Spleen (tissue), 11 donors: ENCODE measurements around the gene MYO5B. TPM values are rescaled to one million over a fixed set of nuclear protein-coding genes. Genes with fewer than 3 reads are reported as not detected.

Source experiments
- DNase-seq: peaks from one replicate; pipeline ENCODE4 v3.0.0-alpha.2; 2020
- H3K27ac ChIP-seq, 8 donors: fragments of 200-600 bp; sonication (generic) in 7 of 8; 1 replicate in 4 of 8; 2 replicates in 4 of 8; pipeline versions ENCODE4 v1.5.0 to v1.8.0; 2016 to 2021; ENCODE audit warnings: inconsistent platforms in 4 of 8, mild to moderate bottlenecking in 4 of 8, moderate library complexity in 1 of 8
- H3K27me3 ChIP-seq, 7 donors: fragments of 200-600 bp; sonication (generic) in 6 of 7; replicated peaks in 1 of 7; 1 replicate in 4 of 7; 2 replicates in 3 of 7; pipeline versions ENCODE4 v1.5.0 to v1.8.0; 2016 to 2021; ENCODE audit warnings: inconsistent platforms in 3 of 7, mild to moderate bottlenecking in 1 of 7
- H3K36me3 ChIP-seq, 6 donors: fragments of 200-600 bp; sonication (generic) in 5 of 6; 1 replicate in 4 of 6; 2 replicates in 2 of 6; pipeline versions ENCODE4 v1.5.0 to v1.8.0; 2016 to 2021; ENCODE audit warnings: inconsistent platforms in 2 of 6
- H3K4me1 ChIP-seq, 6 donors: fragments of 200-600 bp; sonication (generic) in 5 of 6; 1 replicate in 3 of 6; 2 replicates in 3 of 6; pipeline versions ENCODE4 v1.5.0 to v1.8.0; 2016 to 2021; ENCODE audit warnings: inconsistent platforms in 3 of 6
- H3K4me3 ChIP-seq, 8 donors: fragments of 200-600 bp; sonication (generic) in 7 of 8; 1 replicate in 4 of 8; 2 replicates in 4 of 8; pipeline versions ENCODE4 v1.5.0 to v1.8.0; 2016 to 2021; ENCODE audit warnings: inconsistent platforms in 4 of 8, mild to moderate bottlenecking in 4 of 8, moderate library complexity in 2 of 8
- H3K9me3 ChIP-seq, 8 donors: fragments of 200-600 bp; sonication (generic) in 7 of 8; 1 replicate in 4 of 8; 2 replicates in 4 of 8; pipeline versions ENCODE4 v1.5.0 to v1.8.0; 2016 to 2021; ENCODE audit warnings: inconsistent platforms in 4 of 8
- POLR2A ChIP-seq, 3 donors: fragments of 450-650 bp; IDR thresholded peaks; one replicate each; pipeline ENCODE4 v1.5.1; 2017; ENCODE audit warnings: antibody characterized with exemption in 3 of 3, mild to moderate bottlenecking in 1 of 3
- POLR2AphosphoS5 ChIP-seq, 3 donors: sonication (generic); formaldehyde crosslinking; IDR thresholded peaks; one replicate each; pipeline ENCODE4 v1.5.1; 2017; ENCODE audit warnings: antibody characterized with exemption in 3 of 3
- WGBS, 5 donors: extraction: QIAGEN DNeasy Blood & Tissue Kit in 3 of 5; methylation state at CpG; one replicate each; pipeline versions ENCODE4 v1.1.5 to v1.1.7; 2013 to 2018; 5-methylcytosine and 5-hydroxymethylcytosine counted together
- intact Hi-C: fragments of 100-400 bp; cut with DNase I; formaldehyde crosslinking; loops from one replicate; pipeline ENCODE4 v1.15.0; 2023; ENCODE audit warnings: low total_unique reads
- polyA plus RNA-seq, 3 donors: library from polyadenylated mRNA; stranded (reverse); fragments of 200-250 nt; gene quantifications; one replicate each; pipeline ENCODE4 v1.2.1, GENCODE V29; 2013
- total RNA-seq, 7 donors: library from RNA; depleted of rRNA in 3 of 7; stranded (reverse); fragments of >200 nt in 3 of 7; fragmentation: NEBNext Ultra II Directional in 4 of 7; extraction: Animal tissue kit (Norgen Biotek cat#: 25700) in 4 of 7; gene quantifications; one replicate each; pipeline versions ENCODE4 v1.1.0 to v1.2.1, GENCODE V29; 2016 to 2021
- TF ChIP-seq, protein P1 (sequence below), 11 experiments: fragments of 200-600 bp in 7 of 11; fragments of 450-650 bp in 4 of 11; sonication (generic) in 4 of 11; IDR thresholded peaks in 8 of 11; conservative IDR thresholded peaks in 3 of 11; 1 replicate in 7 of 11; 2 replicates in 4 of 11; pipeline versions ENCODE4 v1.4.0 to v1.8.0; 2016 to 2021; ENCODE audit warnings: antibody characterized with exemption in 11 of 11, inconsistent platforms in 4 of 11, mild to moderate bottlenecking in 1 of 11
- donor health status: healthy with polysubstance abuse.
- donor health status: DM: no; HTN: no; CAD: no; lungs with moderate emphysema.
- donor health status: DM: no; HTN: no; CAD: no.
- donor health status: Bipolar disorder and iron deficiency.
- donor health status: healthy.
- donor health status: DM: no; HTN: no; CAD: no.
- donor health status: DM: yes; HTN: yes; CAD: no.

The MYO5B gene
- total and polyA plus RNA-seq, 10 donors, result 0.74 to 6.0 (median 2.4) TPM

DNA sequence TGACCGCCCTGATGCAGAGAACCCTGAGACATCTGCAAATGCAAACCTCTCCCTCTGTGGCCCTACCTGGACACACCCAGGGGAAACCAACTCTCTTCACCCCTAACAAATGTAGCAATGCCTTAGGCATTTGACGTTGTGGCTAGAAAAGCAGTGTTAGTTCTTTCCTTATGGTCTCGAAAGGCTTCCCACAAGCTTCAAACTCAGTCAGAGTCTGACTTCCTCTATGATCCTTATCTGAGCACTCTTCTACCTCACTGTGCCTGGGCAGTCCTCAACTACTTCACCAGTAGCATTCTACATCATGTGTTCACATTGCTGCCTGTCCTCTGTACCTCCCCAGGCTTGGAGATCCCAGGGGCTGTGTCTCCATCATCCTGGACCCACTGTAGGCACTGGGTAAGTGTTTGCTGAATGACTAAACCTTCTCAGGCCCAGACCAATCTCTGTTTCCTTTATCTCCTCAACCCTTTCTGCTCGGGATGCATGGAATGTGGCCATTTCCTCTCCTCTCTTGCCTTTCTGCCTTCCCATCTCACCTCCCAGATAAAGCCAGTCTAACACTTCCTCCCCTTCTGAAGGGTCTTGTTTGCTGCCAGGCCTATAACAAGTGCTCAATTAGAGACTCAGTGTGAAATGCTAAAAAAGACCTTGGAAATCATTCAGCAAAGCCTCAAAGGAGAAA, 289.9 kb downstream of the MYO5B start:
- peaks cover 0 to 13% (median 0%) of the 10 kb centered on the region in 6 donors for H3K36me3 ChIP-seq
- intact Hi-C loops, result no loop called here
- WGBS, 5 donors, result 30 to 51% (median 43%) methylated on average over 4 of the region's 4 CpGs
- no peaks in the 10 kb centered on the region for H3K4me1 ChIP-seq
- TF ChIP-seq POLR2AphosphoS5 (IDR thresholded peaks at IDR 0.05) (no peak), POLR2A (IDR thresholded peaks at IDR 0.05) (no peak)
- TF ChIP-seq, protein P1, sequence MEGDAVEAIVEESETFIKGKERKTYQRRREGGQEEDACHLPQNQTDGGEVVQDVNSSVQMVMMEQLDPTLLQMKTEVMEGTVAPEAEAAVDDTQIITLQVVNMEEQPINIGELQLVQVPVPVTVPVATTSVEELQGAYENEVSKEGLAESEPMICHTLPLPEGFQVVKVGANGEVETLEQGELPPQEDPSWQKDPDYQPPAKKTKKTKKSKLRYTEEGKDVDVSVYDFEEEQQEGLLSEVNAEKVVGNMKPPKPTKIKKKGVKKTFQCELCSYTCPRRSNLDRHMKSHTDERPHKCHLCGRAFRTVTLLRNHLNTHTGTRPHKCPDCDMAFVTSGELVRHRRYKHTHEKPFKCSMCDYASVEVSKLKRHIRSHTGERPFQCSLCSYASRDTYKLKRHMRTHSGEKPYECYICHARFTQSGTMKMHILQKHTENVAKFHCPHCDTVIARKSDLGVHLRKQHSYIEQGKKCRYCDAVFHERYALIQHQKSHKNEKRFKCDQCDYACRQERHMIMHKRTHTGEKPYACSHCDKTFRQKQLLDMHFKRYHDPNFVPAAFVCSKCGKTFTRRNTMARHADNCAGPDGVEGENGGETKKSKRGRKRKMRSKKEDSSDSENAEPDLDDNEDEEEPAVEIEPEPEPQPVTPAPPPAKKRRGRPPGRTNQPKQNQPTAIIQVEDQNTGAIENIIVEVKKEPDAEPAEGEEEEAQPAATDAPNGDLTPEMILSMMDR (IDR thresholded peaks at IDR 0.05 in 8 of 11, conservative IDR thresholded peaks at IDR 0.05 in 3 of 11), result no peak
- no peak overlapping the region for H3K27ac ChIP-seq
- H3K27me3 ChIP-seq, result no peaks in the 10 kb centered on the region
- no peaks in the 10 kb centered on the region for H3K9me3 ChIP-seq
- DNase-seq, result no peak
- H3K4me3 ChIP-seq, result no peak overlapping the region

DNA sequence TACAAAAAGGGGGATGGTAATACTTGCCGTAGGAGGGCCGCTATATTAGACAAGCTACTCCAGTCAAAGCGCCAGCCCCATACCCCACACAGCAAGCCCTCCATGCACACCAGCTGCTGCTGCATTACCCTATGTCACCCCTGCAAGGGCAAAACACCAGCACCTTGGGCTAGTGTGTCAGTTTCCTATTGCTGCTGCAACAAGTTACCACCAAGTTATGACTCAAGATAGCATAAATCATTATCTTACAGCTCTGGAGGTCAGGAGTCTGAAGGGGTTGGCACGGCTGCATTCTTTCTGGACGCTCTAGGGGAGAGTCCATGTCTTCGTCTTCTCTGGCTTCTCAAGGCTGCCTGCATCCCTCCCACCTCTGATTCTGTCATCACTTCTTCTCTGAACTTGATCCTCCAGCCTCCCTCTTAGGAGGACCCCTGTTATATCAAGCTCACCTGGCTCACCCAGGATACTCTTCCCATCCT, 293.0 kb downstream of the MYO5B start:
- H3K4me3 ChIP-seq, result no peak overlapping the region
- 86 to 93% (median 89%) methylated on average over 6 of the region's 6 CpGs for WGBS, 5 donors
- DNase-seq, result no peak

GRCh38 chr18:49899657-49900330, 295.2 kb downstream of the MYO5B start:
- H3K4me1 ChIP-seq, result no peaks in the 10 kb centered on the region
- TF ChIP-seq, protein P1 (IDR thresholded peaks at IDR 0.05 in 8 of 11, conservative IDR thresholded peaks at IDR 0.05 in 3 of 11), result no peak
- TF ChIP-seq POLR2AphosphoS5 (IDR thresholded peaks at IDR 0.05) (no peak), POLR2A (IDR thresholded peaks at IDR 0.05) (no peak)
- 68 to 78% (median 76%) methylated on average over 5 of the region's 5 CpGs for WGBS, 5 donors
- intact Hi-C loops, result no loop called here
- no peaks in the 10 kb centered on the region for H3K9me3 ChIP-seq
- DNase-seq, result no peak
- peaks cover 0 to 13% (median 0%) of the 10 kb centered on the region in 6 donors for H3K36me3 ChIP-seq
- H3K27me3 ChIP-seq, result no peaks in the 10 kb centered on the region
- H3K27ac ChIP-seq, result no peak overlapping the region
- H3K4me3 ChIP-seq, result no peak overlapping the region

More for the DNA sequence above, 293.0 kb downstream of the MYO5B start:
- Histone ChIP-seq H3K27me3 (no peaks in the 10 kb centered on the region), H3K9me3 (no peaks in the 10 kb centered on the region), H3K4me1 (no peaks in the 10 kb centered on the region), H3K27ac (no peak overlapping the region), H3K36me3 (peaks cover 0 to 13% (median 0%) of the 10 kb centered on the region in 6 donors)
- TF ChIP-seq, protein P1 (IDR thresholded peaks at IDR 0.05 in 8 of 11, conservative IDR thresholded peaks at IDR 0.05 in 3 of 11), result no peak
- TF ChIP-seq POLR2A (IDR thresholded peaks at IDR 0.05) (no peak), POLR2AphosphoS5 (IDR thresholded peaks at IDR 0.05) (no peak)
- intact Hi-C loops, result no loop called here

GRCh38 chr18:49898421-49898820, 296.5 kb downstream of the MYO5B start:
- WGBS, 5 donors, result 48 to 54% (median 49%) methylated on average over 7 of the region's 7 CpGs
- Histone ChIP-seq H3K27ac (no peak overlapping the region), H3K9me3 (no peaks in the 10 kb centered on the region), H3K4me3 (no peak overlapping the region), H3K27me3 (no peaks in the 10 kb centered on the region), H3K36me3 (peaks cover 0 to 13% (median 0%) of the 10 kb centered on the region in 6 donors), H3K4me1 (no peaks in the 10 kb centered on the region)
- intact Hi-C loops, result no loop called here
- TF ChIP-seq, protein P1 (IDR thresholded peaks at IDR 0.05 in 8 of 11, conservative IDR thresholded peaks at IDR 0.05 in 3 of 11), result no peak
- TF ChIP-seq POLR2A (IDR thresholded peaks at IDR 0.05) (no peak), POLR2AphosphoS5 (IDR thresholded peaks at IDR 0.05) (no peak)
- no peak for DNase-seq
